Sigmoid colon (tissue), 7 donors: ENCODE data around the gene TLCD4. TPM values are rescaled to one million over a fixed set of nuclear protein-coding genes. Genes with fewer than 3 reads are reported as not detected.

Experiments
- DNase-seq: peaks from one replicate; pipeline ENCODE4 v3.0.0-alpha.2; 2019
- H3K27ac ChIP-seq, 4 donors: fragments of 200-600 bp; sonication (generic); one replicate each; pipeline ENCODE4 v1.5.1; 2016 to 2019; ENCODE audit warnings: mild to moderate bottlenecking in 1 of 4
- H3K27me3 ChIP-seq, 3 donors: fragments of 200-600 bp; sonication (generic); one replicate each; pipeline ENCODE4 v1.5.1; 2019; ENCODE audit warnings: mild to moderate bottlenecking in 1 of 3
- H3K36me3 ChIP-seq, 4 donors: fragments of 200-600 bp; sonication (generic); one replicate each; pipeline ENCODE4 v1.5.1; 2016 to 2019
- H3K4me1 ChIP-seq, 4 donors: fragments of 200-600 bp; sonication (generic); one replicate each; pipeline ENCODE4 v1.5.1; 2017 to 2019
- H3K4me3 ChIP-seq, 4 donors: fragments of 200-600 bp; sonication (generic); one replicate each; pipeline ENCODE4 v1.5.1; 2017 to 2019; ENCODE audit warnings: mild to moderate bottlenecking in 2 of 4, moderate library complexity in 1 of 4
- H3K9me3 ChIP-seq, 4 donors: fragments of 200-600 bp in 3 of 4; sonication (generic) in 3 of 4; one replicate each; pipeline versions ENCODE4 v1.5.1 to v1.6.1; 2013 to 2019
- CTCF ChIP-seq, 4 experiments: fragments of 450-650 bp in 3 of 4; fragments of 200-600 bp in 1 of 4; IDR thresholded peaks; one replicate each; pipeline ENCODE4 v1.5.1; 2016 to 2019; ENCODE audit warnings: antibody characterized with exemption in 4 of 4, mild to moderate bottlenecking in 3 of 4, moderate library complexity in 2 of 4
- EP300 ChIP-seq, 4 donors: sonication (generic); formaldehyde crosslinking; IDR thresholded peaks; one replicate each; pipeline ENCODE4 v1.6.1; 2017; ENCODE audit warnings: antibody characterized with exemption in 4 of 4
- POLR2A ChIP-seq, 2 donors: fragments of 450-650 bp; IDR thresholded peaks; one replicate each; pipeline ENCODE4 v1.6.1; 2016; ENCODE audit warnings: antibody characterized with exemption in 2 of 2, mild to moderate bottlenecking in 2 of 2, moderate library complexity in 2 of 2
- POLR2AphosphoS5 ChIP-seq, 4 donors: sonication (generic); formaldehyde crosslinking; IDR thresholded peaks; one replicate each; pipeline ENCODE4 v1.6.1; 2017; ENCODE audit warnings: antibody characterized with exemption in 4 of 4
- WGBS, 2 donors: extraction: QIAGEN DNeasy Blood & Tissue Kit; methylation state at CpG; one replicate each; pipeline ENCODE4 v1.1.7; 2013; 5-methylcytosine and 5-hydroxymethylcytosine counted together
- intact Hi-C: fragments of 100-400 bp; cut with DNase I; formaldehyde crosslinking; loops from one replicate; pipeline ENCODE4 v1.15.1; 2023
- polyA plus RNA-seq, 3 donors: library from polyadenylated mRNA; stranded (reverse); fragments of 200-250 nt; gene quantifications; one replicate each; pipeline ENCODE4 v1.2.3, GENCODE V29; 2013
- total RNA-seq, 4 donors: library from RNA; depleted of rRNA; stranded (reverse); fragments of >200 nt; gene quantifications; one replicate each; pipeline ENCODE4 v1.1.0, GENCODE V29; 2016
- donor health status: healthy with polysubstance abuse.
- donor health status: Bipolar disorder and iron deficiency.
- donor health status: healthy.

TLCD4 gene
- total and polyA plus RNA-seq, 7 donors = 10.5 to 29.1 (median 12.1) TPM

- no peak for DNase-seq
- H3K27me3 ChIP-seq = no peaks in the 10 kb centered on the region
- H3K36me3 ChIP-seq = no peaks in the 10 kb centered on the region
- no peak overlapping the region for H3K4me3 ChIP-seq
- intact Hi-C loops = no loop called here
- no peak overlapping the region for H3K27ac ChIP-seq
- WGBS, 2 donors = 15 to 52% methylated on average over 4 of the region's 4 CpGs
- TF ChIP-seq POLR2A (IDR thresholded peaks at IDR 0.05) = no peak
- no peaks in the 10 kb centered on the region for H3K4me1 ChIP-seq
- no peaks in the 10 kb centered on the region for H3K9me3 ChIP-seq
Measured at GRCh38 chr1:95098196-95098595, 19.0 kb upstream of the TLCD4 start.

- Histone ChIP-seq H3K4me1 (no peaks in the 10 kb centered on the region), H3K27ac (no peak overlapping the region), H3K27me3 (no peaks in the 10 kb centered on the region), H3K9me3 (no peaks in the 10 kb centered on the region), H3K36me3 (no peaks in the 10 kb centered on the region), H3K4me3 (no peak overlapping the region)
- DNase-seq = no peak
- TF ChIP-seq POLR2A (IDR thresholded peaks at IDR 0.05) (no peak), EP300 (IDR thresholded peaks at IDR 0.05) (no peak)
- WGBS, 2 donors = 83 to 93% methylated on average over 2 of the region's 2 CpGs
- intact Hi-C loops = no loop called here
Measured at GRCh38 chr1:95108792-95109191, 8.4 kb upstream of the TLCD4 start.

- H3K4me1 ChIP-seq = no peaks in the 10 kb centered on the region
- no peak for TF ChIP-seq EP300 (IDR thresholded peaks at IDR 0.05)
- TF ChIP-seq POLR2AphosphoS5 (IDR thresholded peaks at IDR 0.05) = no peak
- TF ChIP-seq POLR2A (IDR thresholded peaks at IDR 0.05) = no peak
- TF ChIP-seq CTCF (IDR thresholded peaks at IDR 0.05) = no peak
- H3K4me3 ChIP-seq = no peak overlapping the region
- no peaks in the 10 kb centered on the region for H3K27me3 ChIP-seq
- WGBS, 2 donors = 90 to 92% methylated on average over 1 of the region's 1 CpG
- no peak for DNase-seq
- H3K9me3 ChIP-seq = no peaks in the 10 kb centered on the region
- H3K36me3 ChIP-seq = no peaks in the 10 kb centered on the region
- intact Hi-C loops = no loop called here
- no peak overlapping the region for H3K27ac ChIP-seq
Measured at GRCh38 chr1:95111014-95111413, 6.1 kb upstream of the TLCD4 start.

- DNase-seq = no peak
- H3K36me3 ChIP-seq = no peaks in the 10 kb centered on the region
- H3K4me1 ChIP-seq = peaks cover 0 to 14% (median 10%) of the 10 kb centered on the region in 4 donors
- H3K27me3 ChIP-seq = no peaks in the 10 kb centered on the region
- H3K4me3 ChIP-seq = no peak overlapping the region
- TF ChIP-seq POLR2A (IDR thresholded peaks at IDR 0.05) (no peak), POLR2AphosphoS5 (IDR thresholded peaks at IDR 0.05) (no peak), CTCF (IDR thresholded peaks at IDR 0.05) (no peak), EP300 (IDR thresholded peaks at IDR 0.05) (no peak)
- no peak overlapping the region for H3K27ac ChIP-seq
- 93 to 98% methylated on average over 1 of the region's 1 CpG for WGBS, 2 donors
- intact Hi-C loops = no loop called here
- no peaks in the 10 kb centered on the region for H3K9me3 ChIP-seq
Measured at GRCh38 chr1:95113684-95114083, 3.5 kb upstream of the TLCD4 start.

- peaks cover 0 to 22% (median 13%) of the 10 kb centered on the region in 4 donors for H3K4me1 ChIP-seq
- TF ChIP-seq EP300 (IDR thresholded peaks at IDR 0.05) (no peak), POLR2A (IDR thresholded peaks at IDR 0.05) (no peak), POLR2AphosphoS5 (IDR thresholded peaks at IDR 0.05) (no peak), CTCF (IDR thresholded peaks at IDR 0.05) (no peak)
- no peaks in the 10 kb centered on the region for H3K9me3 ChIP-seq
- intact Hi-C loops = loop anchor here (2.0 to 5.0 kb wide), 3 partner anchors 31 to 62 kb away; partner anchors contain the start of gene ALG14
- 77 to 80% methylated on average over 3 of the region's 3 CpGs for WGBS, 2 donors
- no peaks in the 10 kb centered on the region for H3K27me3 ChIP-seq
- DNase-seq = no peak
- no peak overlapping the region for H3K4me3 ChIP-seq
- H3K27ac ChIP-seq = no peak overlapping the region
- H3K36me3 ChIP-seq = no peaks in the 10 kb centered on the region
Measured at GRCh38 chr1:95115708-95116137, 1.4 kb upstream of the TLCD4 start.
